HCT116 (cell line): ENCODE data around the gene ZBTB7C.

Experiments
- EZH2 ChIP-seq: fragments of 200-600 bp; sonication (generic); IDR thresholded peaks from 2 replicates; pipeline ENCODE4 v1.6.1; 2017; ENCODE audit warnings: antibody characterized with exemption, mixed run types
- EZH2phosphoT487 ChIP-seq: fragments of 200-600 bp; IDR thresholded peaks from 2 replicates; pipeline ENCODE4 v1.6.1; 2018; ENCODE audit warnings: antibody characterized with exemption, borderline replicate concordance
- POLR2A ChIP-seq: IDR thresholded peaks from 2 replicates; pipeline ENCODE4 v1.7.0; 2011; ENCODE audit warnings: borderline replicate concordance; ENCODE audit not compliant: insufficient read depth, insufficient read length; ENCODE audit errors: extremely low read depth
- POLR2AphosphoS5 ChIP-seq: IDR thresholded peaks from 2 replicates; pipeline ENCODE4 v1.6.1; 2011; ENCODE audit warnings: mild to moderate bottlenecking, low read depth, low read length, moderate library complexity
- REST ChIP-seq: IDR thresholded peaks from 2 replicates; pipeline ENCODE4 v1.6.1; 2012; ENCODE audit warnings: low read depth
- YY1 ChIP-seq: IDR thresholded peaks from 2 replicates; pipeline ENCODE4 v1.6.1; 2011; ENCODE audit warnings: low read length, low read depth, moderate library complexity, mild to moderate bottlenecking; ENCODE audit not compliant: insufficient replicate concordance; ENCODE audit errors: extremely low read depth
- ZFX ChIP-seq: fragments of 450-650 bp; IDR thresholded peaks from 2 replicates; pipeline ENCODE4 v1.6.1; 2017
- ZNF274 ChIP-seq: fragments of 200-500 bp; sonication (Bioruptor generic); IDR thresholded peaks from 2 replicates; pipeline ENCODE4 v1.6.1; 2014; ENCODE audit warnings: mild to moderate bottlenecking, low read depth, low read length, inconsistent platforms
- TF ChIP-seq, protein P1 (sequence below), 3 experiments: fragments of 200-600 bp in 1 of 3; sonication (generic) in 1 of 3; IDR thresholded peaks in 2 of 3; conservative IDR thresholded peaks in 1 of 3; 2 replicates each; pipeline ENCODE4 v1.5.1; 2012 to 2017; ENCODE audit warnings: low read depth in 2 of 3, low read length in 2 of 3, antibody characterized with exemption in 1 of 3, borderline replicate concordance in 1 of 3, control low read depth in 1 of 3, mild to moderate bottlenecking in 1 of 3, mixed read lengths in 1 of 3, mixed run types in 1 of 3, moderate library complexity in 1 of 3; ENCODE audit not compliant: insufficient read depth in 1 of 3
- TF ChIP-seq, protein P2 (sequence below): IDR thresholded peaks from 2 replicates; pipeline ENCODE4 v1.6.1; 2012

- TF ChIP-seq, protein P1, sequence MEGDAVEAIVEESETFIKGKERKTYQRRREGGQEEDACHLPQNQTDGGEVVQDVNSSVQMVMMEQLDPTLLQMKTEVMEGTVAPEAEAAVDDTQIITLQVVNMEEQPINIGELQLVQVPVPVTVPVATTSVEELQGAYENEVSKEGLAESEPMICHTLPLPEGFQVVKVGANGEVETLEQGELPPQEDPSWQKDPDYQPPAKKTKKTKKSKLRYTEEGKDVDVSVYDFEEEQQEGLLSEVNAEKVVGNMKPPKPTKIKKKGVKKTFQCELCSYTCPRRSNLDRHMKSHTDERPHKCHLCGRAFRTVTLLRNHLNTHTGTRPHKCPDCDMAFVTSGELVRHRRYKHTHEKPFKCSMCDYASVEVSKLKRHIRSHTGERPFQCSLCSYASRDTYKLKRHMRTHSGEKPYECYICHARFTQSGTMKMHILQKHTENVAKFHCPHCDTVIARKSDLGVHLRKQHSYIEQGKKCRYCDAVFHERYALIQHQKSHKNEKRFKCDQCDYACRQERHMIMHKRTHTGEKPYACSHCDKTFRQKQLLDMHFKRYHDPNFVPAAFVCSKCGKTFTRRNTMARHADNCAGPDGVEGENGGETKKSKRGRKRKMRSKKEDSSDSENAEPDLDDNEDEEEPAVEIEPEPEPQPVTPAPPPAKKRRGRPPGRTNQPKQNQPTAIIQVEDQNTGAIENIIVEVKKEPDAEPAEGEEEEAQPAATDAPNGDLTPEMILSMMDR (IDR thresholded peaks at IDR 0.05 in 2 of 3, conservative IDR thresholded peaks at IDR 0.05 in 1 of 3; ENCODE audit: borderline replicate concordance in 1 of 3, insufficient read depth in 1 of 3, low read depth in 2 of 3, low read length in 2 of 3) = no peak
- TF ChIP-seq ZFX = no peak
- no peak for TF ChIP-seq YY1
- TF ChIP-seq ZNF274 = no peak
- TF ChIP-seq, protein P2, sequence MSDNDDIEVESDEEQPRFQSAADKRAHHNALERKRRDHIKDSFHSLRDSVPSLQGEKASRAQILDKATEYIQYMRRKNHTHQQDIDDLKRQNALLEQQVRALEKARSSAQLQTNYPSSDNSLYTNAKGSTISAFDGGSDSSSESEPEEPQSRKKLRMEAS = no peak
- no peak for TF ChIP-seq POLR2A
- no peak for TF ChIP-seq EZH2
- TF ChIP-seq REST = no peak
- TF ChIP-seq EZH2phosphoT487 = no peak
- no peak for TF ChIP-seq POLR2AphosphoS5
Measured at GRCh38 chr18:48009116-48009745, 400.0 kb downstream of the ZBTB7C start.
